Measurements from ENCODE around the gene SPRR2G. TPM values are rescaled to one million over a fixed set of nuclear protein-coding genes. Genes with fewer than 3 reads are reported as not detected.

The SPRR2G gene
- total RNA-seq, 1 experiment from 2014 or later, result not detected

DNA sequence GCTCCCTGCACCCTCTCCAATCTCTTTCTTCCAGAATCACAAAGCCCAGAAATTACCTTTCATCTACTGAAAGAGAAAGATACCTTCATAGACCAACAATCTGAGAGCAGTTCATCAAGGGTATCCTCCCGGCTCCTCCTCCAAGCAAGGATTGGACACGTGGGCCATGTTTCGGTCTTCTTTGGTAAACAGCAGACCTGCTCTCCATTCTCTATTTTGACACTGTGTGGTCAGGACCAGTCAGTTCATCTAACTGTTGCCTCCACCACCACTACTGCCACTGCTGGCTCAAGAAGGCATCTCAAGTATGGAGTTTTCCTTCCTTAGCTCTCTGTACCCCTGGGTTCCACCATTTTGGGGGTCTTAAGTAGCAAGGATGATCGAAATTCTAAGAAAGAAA, 44.5 kb upstream of the SPRR2G start:
- DNase-seq, result no peak
- Mint-ChIP-seq H3K36me3 (ENCODE audit: insufficient read depth in 1 of 3, low read depth in 3 of 3) (no peaks in the 10 kb centered on the region; a peak in 1 of 7 replicates), H3K27ac (no peak overlapping the region), H3K27me3 (ENCODE audit: low read depth) (peaks cover 9% of the 10 kb centered on the region), H3K4me3 (no peak overlapping the region), H3K9me3 (peaks cover 10 to 11% of the 10 kb centered on the region in 2 experiments; a peak in 4 of 5 replicates), H3K4me1 (peaks cover 4 to 12% of the 10 kb centered on the region in 2 experiments)
- Histone ChIP-seq H3K14ac (ENCODE audit: insufficient read depth, low read length) (no peak overlapping the region), H3K9ac (ENCODE audit: extremely low read depth, insufficient read length, low read length) (no peak overlapping the region), H3K4me1 (ENCODE audit: insufficient read depth, low read length) (no peaks in the 10 kb centered on the region; the same call in 1 of the 2 replicates), H3T11ph (ENCODE audit: low read length) (no peak overlapping the region), H3K23ac (ENCODE audit: insufficient read length, low read depth, low read length) (no peak overlapping the region), H4K20me1 (ENCODE audit: control insufficient read depth, insufficient read depth, insufficient read length) (no peaks in the 10 kb centered on the region), H2BK15ac (ENCODE audit: low read depth, low read length) (no peak overlapping the region), H3K27me3 (ENCODE audit: insufficient read depth, low read length) (no peaks in the 10 kb centered on the region), H3K27ac (ENCODE audit: insufficient read length, low read depth, low read length) (no peak overlapping the region), H2BK5ac (ENCODE audit: insufficient read length, low read length) (no peak overlapping the region), H3K4me2 (ENCODE audit: insufficient read depth, insufficient read length, low read length) (no peak overlapping the region), H3K79me1 (ENCODE audit: insufficient read depth, low read depth, low read length, poor library complexity, severe bottlenecking) (no peaks in the 10 kb centered on the region), H3K56ac (ENCODE audit: insufficient read length, low read depth, low read length) (no peak overlapping the region), H3K4ac (ENCODE audit: low read depth, low read length) (no peak overlapping the region), H3K9me3 (ENCODE audit: control insufficient read depth, low read depth, low read length) (no peaks in the 10 kb centered on the region), H2AFZ (ENCODE audit: low read length) (no peak overlapping the region), H4K8ac (replicated peaks; ENCODE audit: insufficient read length, low read depth, low read length) (no peak overlapping the region), H3K18ac (ENCODE audit: insufficient read length, low read depth, low read length) (no peak overlapping the region), H4K91ac (ENCODE audit: insufficient read length, low read depth, low read length) (no peak overlapping the region), H2BK12ac (ENCODE audit: insufficient read length, low read depth, low read length) (no peak overlapping the region), H2BK120ac (ENCODE audit: low read depth, low read length, poor library complexity, severe bottlenecking) (no peak overlapping the region), H4K5ac (ENCODE audit: insufficient read length, low read depth, low read length) (no peak overlapping the region), H3K79me2 (ENCODE audit: insufficient read depth, low read length) (no peaks in the 10 kb centered on the region), H2AK5ac (ENCODE audit: insufficient read length, low read length) (no peak overlapping the region), H2BK20ac (ENCODE audit: low read depth, low read length, poor library complexity, severe bottlenecking) (no peak overlapping the region), H3K23me2 (ENCODE audit: insufficient read length, low read depth, low read length, poor library complexity, severe bottlenecking) (no peaks in the 10 kb centered on the region)
- TF ChIP-seq, protein P1, sequence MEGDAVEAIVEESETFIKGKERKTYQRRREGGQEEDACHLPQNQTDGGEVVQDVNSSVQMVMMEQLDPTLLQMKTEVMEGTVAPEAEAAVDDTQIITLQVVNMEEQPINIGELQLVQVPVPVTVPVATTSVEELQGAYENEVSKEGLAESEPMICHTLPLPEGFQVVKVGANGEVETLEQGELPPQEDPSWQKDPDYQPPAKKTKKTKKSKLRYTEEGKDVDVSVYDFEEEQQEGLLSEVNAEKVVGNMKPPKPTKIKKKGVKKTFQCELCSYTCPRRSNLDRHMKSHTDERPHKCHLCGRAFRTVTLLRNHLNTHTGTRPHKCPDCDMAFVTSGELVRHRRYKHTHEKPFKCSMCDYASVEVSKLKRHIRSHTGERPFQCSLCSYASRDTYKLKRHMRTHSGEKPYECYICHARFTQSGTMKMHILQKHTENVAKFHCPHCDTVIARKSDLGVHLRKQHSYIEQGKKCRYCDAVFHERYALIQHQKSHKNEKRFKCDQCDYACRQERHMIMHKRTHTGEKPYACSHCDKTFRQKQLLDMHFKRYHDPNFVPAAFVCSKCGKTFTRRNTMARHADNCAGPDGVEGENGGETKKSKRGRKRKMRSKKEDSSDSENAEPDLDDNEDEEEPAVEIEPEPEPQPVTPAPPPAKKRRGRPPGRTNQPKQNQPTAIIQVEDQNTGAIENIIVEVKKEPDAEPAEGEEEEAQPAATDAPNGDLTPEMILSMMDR (conservative IDR thresholded peaks at IDR 0.05), result no peak
- no CpG with 5 or more reads among the region's 4 CpGs for WGBS (ENCODE audit: extremely low coverage, insufficient read length, low lambda C conversion rate)

All from H9 (cell line).